ENCODE measurements around the gene SLC7A9. TPM values are rescaled to one million over a fixed set of nuclear protein-coding genes. Genes with fewer than 3 reads are reported as not detected.

The SLC7A9 gene
- polyA plus RNA-seq, 1 donor from 2014 or later = 2.5 TPM

GRCh38 chr19:32910874-32911273 is 41.3 kb upstream of the SLC7A9 start:
- H3K79me2 ChIP-seq (replicated peaks; ENCODE audit: insufficient read depth, low read length) = no peaks in the 10 kb centered on the region
- no peaks in the 10 kb centered on the region for H4K20me1 ChIP-seq (ENCODE audit: insufficient read depth)
- H3K9ac ChIP-seq (ENCODE audit: low read length) = no peak overlapping the region
- H3K9me3 ChIP-seq (ENCODE audit: low read length) = no peaks in the 10 kb centered on the region
- H3F3A ChIP-seq (ENCODE audit: insufficient read depth, low read length, poor library complexity, severe bottlenecking) = no peaks in the 10 kb centered on the region
- TF ChIP-seq POLR2AphosphoS5 (IDR thresholded peaks at IDR 0.05) (no peak), TAF1 (IDR thresholded peaks at IDR 0.05; ENCODE audit: low read depth) (no peak), EP300 (conservative IDR thresholded peaks at IDR 0.05; ENCODE audit: poor library complexity, severe bottlenecking) (no peak), SMC3 (conservative IDR thresholded peaks at IDR 0.05; ENCODE audit: poor library complexity) (no peak), RAD21 (conservative IDR thresholded peaks at IDR 0.05) (no peak), REST (IDR thresholded peaks at IDR 0.05; ENCODE audit: borderline replicate concordance) (no peak), CTCF (IDR thresholded peaks at IDR 0.05; ENCODE audit: poor library complexity, severe bottlenecking) (no peak)
- no peak overlapping the region for H2AFZ ChIP-seq (ENCODE audit: low read depth, low read length)
- H3K9me2 ChIP-seq (ENCODE audit: insufficient read depth, low read length) = no peaks in the 10 kb centered on the region
- no peak overlapping the region for H3K4me3 ChIP-seq (ENCODE audit: low read length)
- H3K36me3 ChIP-seq (ENCODE audit: insufficient read depth, low read length) = peaks cover 7% of the 10 kb centered on the region
- H3K27me3 ChIP-seq (ENCODE audit: insufficient read depth, low read depth, low read length) = no peaks in the 10 kb centered on the region
- H3K27ac ChIP-seq (ENCODE audit: low read length) = no peak overlapping the region
- H3K4me2 ChIP-seq (ENCODE audit: low read length) = no peak overlapping the region

- Histone ChIP-seq H3K9me3 (ENCODE audit: low read length) (no peaks in the 10 kb centered on the region), H3K4me2 (ENCODE audit: low read length) (no peak overlapping the region), H3K27ac (ENCODE audit: low read length) (no peak overlapping the region), H2AFZ (ENCODE audit: low read depth, low read length) (no peak overlapping the region), H3K36me3 (ENCODE audit: insufficient read depth, low read length) (peaks cover 7% of the 10 kb centered on the region), H3K9me2 (ENCODE audit: insufficient read depth, low read length) (no peaks in the 10 kb centered on the region), H3K79me2 (replicated peaks; ENCODE audit: insufficient read depth, low read length) (no peaks in the 10 kb centered on the region), H3F3A (ENCODE audit: insufficient read depth, low read length, poor library complexity, severe bottlenecking) (no peaks in the 10 kb centered on the region), H3K9ac (ENCODE audit: low read length) (no peak overlapping the region), H4K20me1 (ENCODE audit: insufficient read depth) (no peaks in the 10 kb centered on the region), H3K4me3 (ENCODE audit: low read length) (no peak overlapping the region), H3K27me3 (ENCODE audit: insufficient read depth, low read depth, low read length) (no peaks in the 10 kb centered on the region)
- no peak for TF ChIP-seq MXI1 (conservative IDR thresholded peaks at IDR 0.05; ENCODE audit: poor library complexity, severe bottlenecking)
- no peak for TF ChIP-seq POLR2AphosphoS5 (IDR thresholded peaks at IDR 0.05)
- TF ChIP-seq TAF1 (IDR thresholded peaks at IDR 0.05; ENCODE audit: low read depth) = no peak
- no peak for TF ChIP-seq EZH2 (IDR thresholded peaks at IDR 0.05; ENCODE audit: borderline replicate concordance, insufficient read depth, low read length, poor library complexity, severe bottlenecking)
- TF ChIP-seq EP300 (conservative IDR thresholded peaks at IDR 0.05; ENCODE audit: poor library complexity, severe bottlenecking) = no peak
Observed at GRCh38 chr19:32910094-32910493, 40.5 kb upstream of the SLC7A9 start.

GRCh38 chr19:32909257-32909656 is 39.7 kb upstream of the SLC7A9 start:
- TF ChIP-seq RAD21 (conservative IDR thresholded peaks at IDR 0.05) (no peak), REST (IDR thresholded peaks at IDR 0.05; ENCODE audit: borderline replicate concordance) (no peak), CTCF (IDR thresholded peaks at IDR 0.05; ENCODE audit: poor library complexity, severe bottlenecking) (no peak), EZH2 (IDR thresholded peaks at IDR 0.05; ENCODE audit: borderline replicate concordance, insufficient read depth, low read length, poor library complexity, severe bottlenecking) (no peak), EP300 (conservative IDR thresholded peaks at IDR 0.05; ENCODE audit: poor library complexity, severe bottlenecking) (no peak)
- Histone ChIP-seq H2AFZ (ENCODE audit: low read depth, low read length) (no peak overlapping the region), H3F3A (ENCODE audit: insufficient read depth, low read length, poor library complexity, severe bottlenecking) (no peaks in the 10 kb centered on the region), H3K9me3 (ENCODE audit: low read length) (no peaks in the 10 kb centered on the region), H3K79me2 (replicated peaks; ENCODE audit: insufficient read depth, low read length) (no peaks in the 10 kb centered on the region), H3K27me3 (ENCODE audit: insufficient read depth, low read depth, low read length) (no peaks in the 10 kb centered on the region), H3K9me2 (ENCODE audit: insufficient read depth, low read length) (no peaks in the 10 kb centered on the region), H3K27ac (ENCODE audit: low read length) (no peak overlapping the region), H4K20me1 (ENCODE audit: insufficient read depth) (no peaks in the 10 kb centered on the region), H3K36me3 (ENCODE audit: insufficient read depth, low read length) (peaks cover 7% of the 10 kb centered on the region), H3K9ac (ENCODE audit: low read length) (no peak overlapping the region), H3K4me2 (ENCODE audit: low read length) (no peak overlapping the region), H3K4me3 (ENCODE audit: low read length) (no peak overlapping the region)

All from neural cell (in vitro differentiated cells).